Measurements from ENCODE around the gene ZMYND8.

GRCh38 chr20:47167846-47168245, 188.7 kb downstream of the ZMYND8 start:
- TF ChIP-seq RCOR1 (IDR thresholded peaks at IDR 0.05; ENCODE audit: insufficient replicate concordance, low read length) (no peak), CEBPB (IDR thresholded peaks at IDR 0.05; ENCODE audit: low read depth, low read length) (no peak), POLR2A (IDR thresholded peaks at IDR 0.05; ENCODE audit: low read depth, low read length) (no peak), CHD1 (IDR thresholded peaks at IDR 0.05; ENCODE audit: low read depth, low read length) (no peak), RAD21 (IDR thresholded peaks at IDR 0.05; ENCODE audit: low read length) (no peak), ELK1 (IDR thresholded peaks at IDR 0.05; ENCODE audit: borderline replicate concordance, low read depth, low read length) (no peak), MAFK (IDR thresholded peaks at IDR 0.05; ENCODE audit: low read depth, low read length) (no peak), USF2 (IDR thresholded peaks at IDR 0.05; ENCODE audit: low read depth, low read length) (no peak), RFX5 (IDR thresholded peaks at IDR 0.05; ENCODE audit: low read depth, low read length) (no peak), BHLHE40 (IDR thresholded peaks at IDR 0.05; ENCODE audit: low read depth, low read length) (no peak), MAZ (IDR thresholded peaks at IDR 0.05; ENCODE audit: borderline replicate concordance, low read depth, low read length) (no peak), MXI1 (IDR thresholded peaks at IDR 0.05; ENCODE audit: borderline replicate concordance, low read depth, low read length) (no peak)
- TF ChIP-seq, protein P1, sequence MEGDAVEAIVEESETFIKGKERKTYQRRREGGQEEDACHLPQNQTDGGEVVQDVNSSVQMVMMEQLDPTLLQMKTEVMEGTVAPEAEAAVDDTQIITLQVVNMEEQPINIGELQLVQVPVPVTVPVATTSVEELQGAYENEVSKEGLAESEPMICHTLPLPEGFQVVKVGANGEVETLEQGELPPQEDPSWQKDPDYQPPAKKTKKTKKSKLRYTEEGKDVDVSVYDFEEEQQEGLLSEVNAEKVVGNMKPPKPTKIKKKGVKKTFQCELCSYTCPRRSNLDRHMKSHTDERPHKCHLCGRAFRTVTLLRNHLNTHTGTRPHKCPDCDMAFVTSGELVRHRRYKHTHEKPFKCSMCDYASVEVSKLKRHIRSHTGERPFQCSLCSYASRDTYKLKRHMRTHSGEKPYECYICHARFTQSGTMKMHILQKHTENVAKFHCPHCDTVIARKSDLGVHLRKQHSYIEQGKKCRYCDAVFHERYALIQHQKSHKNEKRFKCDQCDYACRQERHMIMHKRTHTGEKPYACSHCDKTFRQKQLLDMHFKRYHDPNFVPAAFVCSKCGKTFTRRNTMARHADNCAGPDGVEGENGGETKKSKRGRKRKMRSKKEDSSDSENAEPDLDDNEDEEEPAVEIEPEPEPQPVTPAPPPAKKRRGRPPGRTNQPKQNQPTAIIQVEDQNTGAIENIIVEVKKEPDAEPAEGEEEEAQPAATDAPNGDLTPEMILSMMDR (conservative IDR thresholded peaks at IDR 0.05; ENCODE audit: low read depth, low read length): no peak

Data from IMR-90 (cell line).